Testis (tissue), 2 donors: ENCODE data around the gene CHRD.

Source experiments
- POLR2A ChIP-seq: fragments of 450-650 bp; IDR thresholded peaks from one replicate; pipeline ENCODE4 v1.6.1; 2017; ENCODE audit warnings: antibody characterized with exemption, mild to moderate bottlenecking, moderate library complexity
- TF ChIP-seq, protein P1 (sequence below), 3 experiments: fragments of 450-650 bp in 2 of 3; fragments of 200-600 bp in 1 of 3; sonication (generic) in 1 of 3; IDR thresholded peaks; one replicate each; pipeline ENCODE4 v1.5.1; 2016 to 2019; ENCODE audit warnings: antibody characterized with exemption in 3 of 3, mild to moderate bottlenecking in 2 of 3, moderate library complexity in 1 of 3

DNA sequence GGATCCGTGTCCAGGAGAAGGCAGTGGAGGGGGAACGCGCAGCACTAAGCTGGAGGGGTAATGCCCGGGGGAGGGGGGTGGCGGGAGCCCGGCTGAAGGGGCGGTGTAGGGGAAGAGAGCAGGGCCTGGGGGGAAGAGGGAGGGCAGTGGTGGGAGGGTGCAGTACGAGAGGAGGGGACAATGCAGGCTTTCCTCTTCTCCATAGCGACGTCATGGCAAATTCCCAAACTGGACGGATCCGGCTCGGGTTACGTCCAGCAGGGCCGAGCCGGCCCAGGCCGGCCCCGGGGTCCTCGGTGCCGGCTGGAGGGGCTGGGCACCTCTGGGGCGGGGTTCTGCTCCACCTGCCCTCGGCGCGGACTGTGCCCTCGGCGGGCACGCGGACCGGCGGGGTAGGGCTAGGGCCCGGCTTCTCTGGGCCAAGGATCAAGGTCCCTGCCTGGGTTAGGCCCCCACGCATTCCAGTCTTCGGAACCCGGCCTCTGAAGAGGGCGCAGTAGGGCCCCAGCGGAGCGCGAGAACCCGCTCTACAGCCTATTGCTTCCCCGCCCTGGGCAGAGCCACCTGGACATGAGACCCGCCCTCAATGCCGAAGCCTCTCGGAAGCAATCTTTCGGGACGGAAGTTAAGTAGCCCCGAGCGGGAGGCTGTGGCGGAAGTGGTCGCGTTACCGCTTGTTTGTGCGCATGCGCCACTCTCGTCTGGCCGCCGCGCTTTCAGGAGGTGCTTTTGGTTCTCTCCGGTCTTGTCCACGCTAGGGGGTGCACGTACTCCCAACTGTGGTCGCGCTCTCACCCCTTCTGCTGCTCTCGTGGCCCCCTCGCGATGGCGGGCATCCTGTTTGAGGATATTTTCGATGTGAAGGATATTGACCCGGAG, 16.9 kb upstream of the CHRD start:
- TF ChIP-seq, protein P1, sequence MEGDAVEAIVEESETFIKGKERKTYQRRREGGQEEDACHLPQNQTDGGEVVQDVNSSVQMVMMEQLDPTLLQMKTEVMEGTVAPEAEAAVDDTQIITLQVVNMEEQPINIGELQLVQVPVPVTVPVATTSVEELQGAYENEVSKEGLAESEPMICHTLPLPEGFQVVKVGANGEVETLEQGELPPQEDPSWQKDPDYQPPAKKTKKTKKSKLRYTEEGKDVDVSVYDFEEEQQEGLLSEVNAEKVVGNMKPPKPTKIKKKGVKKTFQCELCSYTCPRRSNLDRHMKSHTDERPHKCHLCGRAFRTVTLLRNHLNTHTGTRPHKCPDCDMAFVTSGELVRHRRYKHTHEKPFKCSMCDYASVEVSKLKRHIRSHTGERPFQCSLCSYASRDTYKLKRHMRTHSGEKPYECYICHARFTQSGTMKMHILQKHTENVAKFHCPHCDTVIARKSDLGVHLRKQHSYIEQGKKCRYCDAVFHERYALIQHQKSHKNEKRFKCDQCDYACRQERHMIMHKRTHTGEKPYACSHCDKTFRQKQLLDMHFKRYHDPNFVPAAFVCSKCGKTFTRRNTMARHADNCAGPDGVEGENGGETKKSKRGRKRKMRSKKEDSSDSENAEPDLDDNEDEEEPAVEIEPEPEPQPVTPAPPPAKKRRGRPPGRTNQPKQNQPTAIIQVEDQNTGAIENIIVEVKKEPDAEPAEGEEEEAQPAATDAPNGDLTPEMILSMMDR (IDR thresholded peaks at IDR 0.05), result peak; percentile 37 to 55 (median 48)
- peak; percentile 67 for TF ChIP-seq POLR2A
